Measurements from ENCODE around the gene BSG.
"Not testable (repeated sequence)": the region's sequence is repeated elsewhere in the genome, so short reads cannot be mapped to it uniquely, and the experiment has no call there.

The BSG gene

GRCh38 chr19:589693-590395 is 17.4 kb downstream of the BSG start, which contains the start of gene HCN2:
Gene HCN2 (plus strand): TSS chr19:589881. CDS start chr19:589946, 65 bp downstream.
- no peak for DNase-seq

GRCh38 chr19:590396-590745 is 18.0 kb downstream of the BSG start:
- no peak for DNase-seq

DNA sequence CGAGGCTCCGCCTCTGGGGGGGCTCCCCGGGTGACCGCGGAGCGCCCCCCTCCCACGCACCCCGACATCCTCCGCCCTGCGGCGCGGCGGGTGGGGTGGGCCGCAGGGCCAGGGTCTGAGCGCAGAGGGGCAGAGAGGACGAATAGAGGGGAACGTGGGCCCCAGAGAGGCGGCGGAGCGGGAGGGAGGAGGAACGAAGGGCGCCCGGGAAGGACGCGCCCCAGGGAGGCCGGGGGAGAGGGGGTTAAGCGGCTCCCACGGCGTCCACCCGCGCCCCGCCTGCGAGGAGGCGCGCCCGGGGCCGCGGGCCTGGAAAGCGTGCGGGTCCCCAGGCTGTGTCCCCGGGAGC is 18.3 kb downstream of the BSG start:
- no peak for DNase-seq

GRCh38 chr19:591099-591958 is 18.9 kb downstream of the BSG start:
- no peak for DNase-seq

GRCh38 chr19:592101-592500 is 19.7 kb downstream of the BSG start:
- DNase-seq: no peak

DNA sequence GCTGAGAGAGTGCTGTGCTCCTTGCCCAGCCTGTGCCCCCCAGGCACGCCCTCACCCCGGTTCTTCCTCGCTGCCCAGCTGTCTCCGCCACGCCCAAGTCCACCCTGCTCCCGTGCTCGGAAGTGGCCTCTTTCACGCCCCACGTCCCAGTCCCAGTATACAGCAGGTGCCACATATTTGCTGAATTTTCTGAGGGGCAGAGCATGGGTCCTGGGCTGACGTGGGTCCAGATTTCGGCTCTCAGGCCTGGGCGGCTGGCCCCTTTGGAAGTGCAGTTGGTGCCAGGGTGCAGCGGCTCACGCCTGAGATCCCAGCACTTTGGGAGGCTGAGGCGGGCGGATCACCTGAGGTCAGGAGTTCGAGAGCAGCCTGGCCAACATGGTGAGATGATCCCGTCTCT is 20.7 kb downstream of the BSG start:
- DNase-seq: no peak

GRCh38 chr19:593505-593904 is 21.1 kb downstream of the BSG start:
- no peak for DNase-seq

- no peak for DNase-seq
These were observed 22.0 kb downstream of the BSG start for GRCh38 chr19:594265-594870.

GRCh38 chr19:595326-596262 is 23.2 kb downstream of the BSG start:
- no peak for DNase-seq

DNA sequence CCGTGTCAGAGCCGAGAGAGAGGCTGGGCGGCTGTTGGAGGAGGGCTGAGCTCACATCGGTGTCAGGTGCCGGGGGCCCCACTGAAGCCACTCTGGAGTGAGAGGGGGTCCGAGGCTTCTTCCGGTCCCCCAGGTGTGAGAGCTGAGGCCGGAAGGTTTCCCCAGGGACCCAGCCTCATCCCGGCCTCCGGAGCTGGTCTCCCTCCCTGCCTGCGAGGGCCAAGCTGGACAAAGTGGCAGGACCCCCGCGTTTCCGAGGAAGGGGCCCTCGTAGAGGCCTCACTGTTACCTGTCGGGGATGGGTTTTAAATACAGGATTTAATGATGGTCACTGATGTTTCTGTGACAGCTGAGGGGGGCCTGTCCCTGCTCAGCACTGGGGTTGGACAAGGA is 23.9 kb downstream of the BSG start:
- no peak for DNase-seq

DNA sequence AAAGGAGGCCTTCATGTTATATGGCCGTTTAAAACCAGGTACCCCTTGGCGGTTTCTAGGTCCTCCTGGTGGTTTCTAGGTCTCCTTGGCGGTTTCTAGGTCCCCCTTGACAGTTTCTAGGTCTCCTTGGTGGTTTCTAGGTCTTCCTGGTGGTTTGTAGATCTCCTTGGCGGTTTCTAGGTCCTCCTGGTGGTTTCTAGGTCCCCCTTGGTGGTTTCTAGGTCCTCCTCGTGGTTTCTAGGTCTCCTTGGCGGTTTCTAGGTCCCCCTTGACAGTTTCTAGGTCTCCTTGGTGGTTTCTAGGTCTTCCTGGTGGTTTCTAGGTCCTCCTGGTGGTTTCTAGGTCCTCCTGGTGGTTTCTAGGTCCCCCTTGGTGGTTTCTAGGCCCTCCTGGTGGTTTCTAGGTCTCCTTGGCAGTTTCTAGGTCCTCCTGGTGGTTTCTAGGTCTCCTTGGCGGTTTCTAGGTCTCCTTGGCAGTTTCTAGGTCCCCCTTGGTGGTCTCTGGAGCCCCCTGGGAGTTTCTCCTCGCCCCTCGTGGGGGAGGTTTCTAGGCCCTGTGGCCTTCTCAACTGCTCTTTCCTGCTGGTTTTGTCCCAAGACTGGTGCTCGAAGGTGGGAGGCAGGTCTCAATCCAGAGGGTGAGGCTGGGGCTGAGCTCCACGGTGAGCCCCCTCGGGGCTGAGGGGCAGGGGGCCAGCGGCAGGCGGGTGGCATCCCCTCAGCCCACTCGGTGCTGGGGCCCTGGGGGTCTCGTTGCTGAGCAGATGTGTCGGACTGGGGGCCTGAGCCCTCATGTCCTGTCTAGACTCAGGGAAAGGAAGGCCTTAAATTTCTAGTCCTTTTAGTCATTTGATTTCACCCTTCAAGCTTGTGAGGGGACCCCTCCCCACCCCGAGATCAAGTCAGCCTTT is 25.3 kb downstream of the BSG start:
- no peak for DNase-seq

DNA sequence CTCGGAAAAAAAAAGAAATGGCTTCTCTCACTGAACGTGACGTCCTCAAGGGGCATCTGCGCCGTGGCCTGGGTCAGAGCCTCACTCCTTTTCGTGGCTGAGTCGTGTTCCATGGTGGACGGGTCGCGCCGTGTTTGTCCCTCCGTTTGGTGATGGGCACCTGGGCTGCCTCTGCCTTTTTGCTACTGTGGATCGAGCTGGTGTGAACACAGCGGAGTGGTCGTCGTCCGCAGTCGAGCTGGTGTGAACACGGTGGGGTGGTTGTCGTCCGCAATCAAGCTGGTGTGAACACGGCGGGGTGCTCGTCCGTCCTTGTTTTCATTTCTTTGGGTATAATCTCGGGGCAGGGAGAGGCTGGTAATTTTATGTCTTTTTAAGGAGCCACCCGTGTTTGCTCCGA is 28.9 kb downstream of the BSG start:
- DNase-seq: no peak

DNA sequence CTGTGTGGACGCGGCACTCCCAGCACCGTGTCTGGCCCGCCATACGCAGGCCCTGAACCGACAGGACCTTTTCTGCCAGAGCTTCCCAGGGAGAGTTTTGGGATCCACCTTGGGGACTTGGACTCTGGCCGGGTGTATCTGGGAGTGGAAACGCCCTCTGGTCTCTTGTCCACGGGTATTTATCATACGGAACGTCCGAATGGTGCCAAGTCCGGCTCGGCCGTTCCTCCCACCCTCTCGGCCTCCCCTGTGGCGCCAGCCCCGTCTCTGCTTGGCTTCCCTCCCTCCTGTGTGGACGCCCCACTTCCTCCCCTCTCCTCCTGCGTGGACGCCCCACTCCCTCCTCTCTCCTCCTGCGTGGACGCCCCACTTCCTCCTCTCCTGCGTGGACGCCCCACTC is 29.4 kb downstream of the BSG start:
- no peak for DNase-seq

DNA sequence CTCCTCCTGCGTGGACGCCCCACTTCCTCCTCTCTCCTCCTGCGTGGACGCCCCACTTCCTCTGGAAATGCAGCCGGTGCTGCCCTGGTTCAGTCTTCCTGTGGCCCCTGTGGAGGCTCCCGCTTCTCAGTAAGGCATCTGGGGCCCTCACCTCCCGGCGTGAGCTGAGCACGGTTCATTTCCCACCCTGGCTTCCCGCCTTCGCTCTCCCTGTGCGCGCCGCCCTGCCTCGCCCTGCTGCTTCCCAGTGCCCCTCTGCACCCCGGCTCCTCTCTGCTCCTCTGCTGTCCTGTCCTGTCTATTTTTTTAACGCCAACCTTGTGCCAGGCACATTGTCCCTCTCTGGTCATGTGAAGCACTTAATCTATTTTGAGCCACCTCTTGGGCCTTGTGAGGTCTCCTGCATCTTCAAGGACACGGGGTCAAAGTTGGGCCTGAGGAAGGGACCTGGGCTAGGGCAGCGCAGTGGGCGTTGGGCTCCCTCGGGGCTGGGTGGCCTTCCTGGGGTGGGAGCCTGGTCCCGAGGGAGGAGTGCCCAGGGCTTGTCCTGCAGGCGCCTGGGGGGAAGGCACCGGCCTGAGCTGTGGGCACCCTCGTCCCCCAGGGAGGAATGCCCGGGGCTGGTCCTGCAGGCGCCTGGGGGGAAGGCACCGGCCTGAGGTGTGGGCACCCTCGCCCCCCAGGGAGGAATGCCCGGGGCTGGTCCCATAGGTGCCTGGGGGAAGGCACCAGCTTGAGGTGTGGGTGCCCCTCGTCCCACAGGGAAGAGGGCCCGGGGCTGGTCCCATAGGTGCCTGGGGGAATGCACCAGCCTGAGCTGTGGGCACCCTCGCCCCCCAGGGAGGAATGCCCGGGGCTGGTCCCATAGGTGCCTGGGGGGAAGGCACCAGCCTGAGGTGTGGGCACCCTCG is 30.2 kb downstream of the BSG start:
- DNase-seq: no peak

GRCh38 chr19:603302-603639 is 30.9 kb downstream of the BSG start:
- DNase-seq: not testable (repeated sequence)

- not testable (repeated sequence) for DNase-seq
These were observed 31.4 kb downstream of the BSG start for GRCh38 chr19:603779-604178.

- DNase-seq: no peak
These were observed 32.0 kb downstream of the BSG start for GRCh38 chr19:604355-604754.

DNA sequence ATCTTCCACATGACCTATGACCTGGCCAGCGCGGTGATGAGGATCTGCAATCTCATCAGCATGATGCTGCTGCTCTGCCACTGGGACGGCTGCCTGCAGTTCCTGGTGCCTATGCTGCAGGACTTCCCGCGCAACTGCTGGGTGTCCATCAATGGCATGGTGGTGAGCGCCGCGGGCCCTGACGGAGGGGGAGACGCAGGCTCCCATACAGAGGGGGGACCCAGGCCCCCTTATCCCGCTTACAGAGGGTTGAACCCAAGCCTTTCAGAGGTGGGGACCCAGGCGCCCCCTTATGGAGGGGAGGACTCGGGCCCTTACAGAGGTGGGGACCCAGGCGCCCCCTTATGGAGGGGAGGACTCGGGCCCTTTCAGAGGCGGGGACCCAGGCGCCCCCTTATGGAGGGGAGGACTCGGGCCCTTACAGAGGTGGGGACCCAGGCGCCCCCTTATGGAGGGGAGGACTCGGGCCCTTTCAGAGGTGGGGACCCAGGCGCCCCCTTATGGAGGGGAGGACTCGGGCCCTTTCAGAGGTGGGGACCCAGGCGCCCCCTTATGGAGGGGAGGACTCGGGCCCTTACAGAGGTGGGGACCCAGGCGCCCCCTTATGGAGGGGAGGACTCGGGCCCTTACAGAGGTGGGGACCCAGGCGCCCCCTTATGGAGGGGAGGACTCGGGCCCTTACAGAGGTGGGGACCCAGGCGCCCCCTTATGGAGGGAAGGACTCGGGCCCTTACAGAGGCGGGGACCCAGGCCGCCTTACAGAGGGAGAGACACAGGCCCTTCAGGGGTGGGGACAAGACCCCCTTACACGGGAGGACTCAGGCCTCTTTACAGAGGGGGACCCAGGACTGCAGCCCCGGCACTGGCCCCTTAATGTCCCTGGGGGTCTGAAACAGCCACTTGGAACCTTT is 32.9 kb downstream of the BSG start:
- DNase-seq: not testable (repeated sequence)

GRCh38 chr19:607301-608154 is 35.1 kb downstream of the BSG start:
- no peak for DNase-seq

Data from HCEC 1CT (cell line).